Endodermal cell (in vitro differentiated cells): ENCODE data around the gene GPAT2. TPM values are rescaled to one million over a fixed set of nuclear protein-coding genes. Genes with fewer than 3 reads are reported as not detected.

Experiments used
- DNase-seq: peaks from one replicate; pipeline ENCODE4 v3.0.0-alpha.2; 2017
- H3K27ac ChIP-seq: 2 replicates; pipeline ENCODE4 v1.5.1; 2013; ENCODE audit warnings: mild to moderate bottlenecking, low read depth, low read length, moderate library complexity
- H3K27me3 ChIP-seq: 2 replicates; pipeline ENCODE4 v1.6.1; 2013; ENCODE audit warnings: mild to moderate bottlenecking, low read length, moderate library complexity; ENCODE audit not compliant: insufficient read depth, control insufficient read depth, poor library complexity, severe bottlenecking
- H3K36me3 ChIP-seq: 2 replicates; pipeline ENCODE4 v1.7.0; 2013; ENCODE audit warnings: mild to moderate bottlenecking, low read length, moderate library complexity; ENCODE audit not compliant: control insufficient read depth, insufficient read depth
- H3K4me1 ChIP-seq: one replicate; pipeline ENCODE4 v1.7.0; 2013; ENCODE audit warnings: low read length; ENCODE audit not compliant: control insufficient read depth, insufficient read depth
- H3K4me3 ChIP-seq: 2 replicates; pipeline ENCODE4 v1.5.1; 2013; ENCODE audit warnings: mild to moderate bottlenecking, low read length, moderate library complexity
- H3K9ac ChIP-seq: 2 replicates; pipeline ENCODE4 v1.6.1; 2013; ENCODE audit warnings: mild to moderate bottlenecking, low read length, moderate library complexity; ENCODE audit not compliant: poor library complexity, severe bottlenecking; ENCODE audit errors: extremely low read depth
- H3K9me3 ChIP-seq: 2 replicates; pipeline ENCODE4 v1.6.1; 2013; ENCODE audit warnings: mild to moderate bottlenecking, low read length, moderate library complexity; ENCODE audit not compliant: control insufficient read depth
- H3K27ac Mint-ChIP-seq: 2 replicates; pipeline ENCODE4 v1.8.0; 2020; ENCODE audit warnings: mixed read lengths
- H3K27me3 Mint-ChIP-seq: 2 replicates; pipeline ENCODE4 v1.8.0; 2021; ENCODE audit warnings: mild to moderate bottlenecking, mixed read lengths; ENCODE audit not compliant: insufficient read depth
- H3K36me3 Mint-ChIP-seq: 2 replicates; pipeline ENCODE4 v1.8.0; 2020; ENCODE audit warnings: low read depth, mixed read lengths
- H3K4me1 Mint-ChIP-seq: 2 replicates; pipeline ENCODE4 v1.8.0; 2020; ENCODE audit warnings: mixed read lengths
- H3K4me3 Mint-ChIP-seq: 2 replicates; pipeline ENCODE4 v1.8.0; 2020; ENCODE audit warnings: mild to moderate bottlenecking, moderate library complexity, mixed read lengths
- H3K9me3 Mint-ChIP-seq: 2 replicates; pipeline ENCODE4 v1.8.0; 2020; ENCODE audit warnings: mild to moderate bottlenecking, mixed read lengths
- CTCF ChIP-seq: fragments of 200-600 bp; sonication (generic); conservative IDR thresholded peaks from 2 replicates; pipeline ENCODE4 v1.5.0; 2021; ENCODE audit warnings: antibody characterized with exemption, mild to moderate bottlenecking
- WGBS, 2 experiments: methylation state at CpG; one replicate each; pipeline versions ENCODE4 v1.1.5 to v1.1.7; 2013; ENCODE audit warnings: missing lambda C conversion rate in 2 of 2, mixed read lengths in 1 of 2; ENCODE audit not compliant: insufficient coverage in 1 of 2, insufficient read length in 1 of 2; 5-methylcytosine and 5-hydroxymethylcytosine counted together
- total RNA-seq, 2 donors: library from RNA; stranded (reverse); fragmentation: NEBNext Ultra II Directional in 1 of 2; extraction: Animal tissue kit (Norgen Biotek cat#: 25700) in 1 of 2; gene quantifications; 2 replicates in 1 of 2; 3 replicates in 1 of 2; pipeline ENCODE4 v1.2.1, GENCODE V29; 2021

GPAT2 gene
- total RNA-seq, 2 donors from 2014 or later, result 0.33 TPM; not detected in 1

DNA sequence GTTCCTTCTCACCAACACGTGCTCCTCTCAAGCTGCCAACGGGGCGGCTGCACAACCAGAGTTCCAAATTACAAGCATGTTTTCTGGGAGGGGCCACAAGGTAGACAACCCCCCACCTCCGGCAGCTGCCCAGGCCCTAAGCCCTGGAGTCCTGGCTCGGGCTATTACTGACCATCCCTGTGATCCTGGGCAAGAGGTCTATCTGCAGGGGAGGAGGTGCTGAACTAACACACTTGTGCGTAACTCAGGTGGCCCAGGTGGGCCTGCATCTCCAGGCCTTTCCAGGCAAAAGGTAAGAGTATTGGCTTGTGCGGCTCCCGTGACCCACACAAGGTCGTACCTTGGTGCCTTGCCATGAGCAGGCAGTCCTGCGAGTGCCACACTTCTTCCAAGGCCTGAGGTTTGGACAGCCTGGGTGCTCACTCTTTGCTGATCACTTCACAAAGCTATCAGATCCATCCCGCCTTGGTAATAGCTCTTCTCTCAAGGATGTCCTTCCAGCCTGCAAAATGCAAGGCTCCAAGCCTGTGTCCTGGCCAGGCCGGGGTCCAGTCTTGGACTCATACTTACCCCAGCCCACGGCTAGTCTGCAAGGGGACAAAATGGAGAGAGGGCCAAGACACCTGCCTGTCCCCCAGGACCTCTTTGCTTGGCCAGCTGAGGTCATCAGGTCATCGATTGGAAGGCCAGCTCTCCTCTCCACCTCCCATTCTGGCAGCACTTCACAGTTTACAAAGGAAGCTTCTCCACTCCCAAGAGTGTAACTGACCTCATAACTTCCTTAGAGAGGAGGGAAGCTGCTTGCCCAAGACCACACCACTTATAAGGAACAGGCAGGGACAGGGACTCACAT is 47.7 kb upstream of the GPAT2 start:
- DNase-seq, result no peak
- Mint-ChIP-seq H3K27ac (no peak overlapping the region), H3K27me3 (peaks cover 20% of the 10 kb centered on the region), H3K4me3 (no peak overlapping the region), H3K4me1 (no peaks in the 10 kb centered on the region), H3K9me3 (peaks cover 5% of the 10 kb centered on the region), H3K36me3 (no peaks in the 10 kb centered on the region)
- no peak for TF ChIP-seq CTCF
- 92 to 93% methylated on average over 7 to 14 of the region's 14 CpGs for WGBS, 2 experiments
- no peaks in the 10 kb centered on the region for H3K27me3 ChIP-seq
- no peak overlapping the region for H3K9ac ChIP-seq
- no peak overlapping the region for H3K27ac ChIP-seq
- H3K4me3 ChIP-seq, result no peak overlapping the region
- H3K36me3 ChIP-seq, result no peaks in the 10 kb centered on the region
- H3K9me3 ChIP-seq, result no peaks in the 10 kb centered on the region
- H3K4me1 ChIP-seq, result no peaks in the 10 kb centered on the region

- no peaks in the 10 kb centered on the region for H3K36me3 ChIP-seq
- no peaks in the 10 kb centered on the region for H3K4me1 ChIP-seq
- H3K27ac ChIP-seq, result no peak overlapping the region
- H3K9ac ChIP-seq, result no peak overlapping the region
- Mint-ChIP-seq H3K36me3 (no peaks in the 10 kb centered on the region), H3K27me3 (peaks cover 23% of the 10 kb centered on the region), H3K9me3 (peaks cover 8% of the 10 kb centered on the region), H3K4me1 (no peaks in the 10 kb centered on the region), H3K27ac (no peak overlapping the region), H3K4me3 (no peak overlapping the region)
- no peak for DNase-seq
- no peaks in the 10 kb centered on the region for H3K27me3 ChIP-seq
- no peak overlapping the region for H3K4me3 ChIP-seq
- 86% methylated on average over 2 of the region's 2 CpGs; no CpG with 5 or more reads in 1 of the 2 experiments for WGBS, 2 experiments
- H3K9me3 ChIP-seq, result peaks cover 10% of the 10 kb centered on the region
- no peak for TF ChIP-seq CTCF
Observed at GRCh38 chr2:96081042-96081441, 46.3 kb upstream of the GPAT2 start.

DNA sequence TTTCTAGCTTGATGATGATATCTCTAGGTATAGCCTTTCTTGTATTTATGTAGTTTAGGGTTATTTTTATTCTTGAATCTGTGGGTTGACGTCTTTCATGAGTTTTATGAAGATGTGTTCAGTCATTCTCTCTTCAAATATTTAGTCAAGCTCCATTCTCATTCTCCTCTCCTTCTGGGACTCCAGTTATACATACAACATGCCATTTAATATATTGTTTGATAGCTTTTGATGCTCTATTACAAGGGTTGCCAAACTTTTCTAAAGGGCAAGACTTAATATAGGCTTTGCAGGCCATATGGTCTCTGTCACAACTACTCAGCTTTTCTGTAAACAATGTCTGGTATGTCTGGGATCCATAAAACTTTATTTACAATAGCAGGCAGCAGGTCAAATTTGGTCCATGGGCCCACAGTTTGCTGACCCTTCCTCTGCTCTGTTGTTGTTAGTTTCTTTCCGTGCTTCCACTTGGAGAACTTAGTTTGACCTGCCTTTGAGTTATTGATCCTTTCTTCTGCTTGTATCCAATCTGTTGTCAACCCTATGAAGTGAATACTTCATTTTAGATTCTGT is 40.6 kb upstream of the GPAT2 start:
- Mint-ChIP-seq H3K27me3 (peaks cover 25% of the 10 kb centered on the region), H3K9me3 (peaks cover 4% of the 10 kb centered on the region), H3K27ac (no peak overlapping the region), H3K4me3 (no peak overlapping the region), H3K36me3 (no peaks in the 10 kb centered on the region), H3K4me1 (no peaks in the 10 kb centered on the region)
- TF ChIP-seq CTCF, result no peak
- H3K4me3 ChIP-seq, result no peak overlapping the region
- peaks cover 10% of the 10 kb centered on the region for H3K9me3 ChIP-seq
- DNase-seq, result no peak
- no peaks in the 10 kb centered on the region for H3K4me1 ChIP-seq
- 90% methylated on average over 2 of the region's 2 CpGs; no CpG with 5 or more reads in 1 of the 2 experiments for WGBS, 2 experiments
- no peak overlapping the region for H3K27ac ChIP-seq
- no peaks in the 10 kb centered on the region for H3K27me3 ChIP-seq
- no peak overlapping the region for H3K9ac ChIP-seq
- H3K36me3 ChIP-seq, result no peaks in the 10 kb centered on the region
